GM21825 (cell line): ENCODE data around the gene MYEOV.

Experiments
- ATAC-seq: cut with Tn5 transposase; IDR thresholded peaks from one replicate; pipeline ENCODE4 v1.9.1; 2021; ENCODE audit warnings: mild to moderate bottlenecking, moderate library complexity; ENCODE audit not compliant: unreplicated experiment

MYEOV gene

DNA sequence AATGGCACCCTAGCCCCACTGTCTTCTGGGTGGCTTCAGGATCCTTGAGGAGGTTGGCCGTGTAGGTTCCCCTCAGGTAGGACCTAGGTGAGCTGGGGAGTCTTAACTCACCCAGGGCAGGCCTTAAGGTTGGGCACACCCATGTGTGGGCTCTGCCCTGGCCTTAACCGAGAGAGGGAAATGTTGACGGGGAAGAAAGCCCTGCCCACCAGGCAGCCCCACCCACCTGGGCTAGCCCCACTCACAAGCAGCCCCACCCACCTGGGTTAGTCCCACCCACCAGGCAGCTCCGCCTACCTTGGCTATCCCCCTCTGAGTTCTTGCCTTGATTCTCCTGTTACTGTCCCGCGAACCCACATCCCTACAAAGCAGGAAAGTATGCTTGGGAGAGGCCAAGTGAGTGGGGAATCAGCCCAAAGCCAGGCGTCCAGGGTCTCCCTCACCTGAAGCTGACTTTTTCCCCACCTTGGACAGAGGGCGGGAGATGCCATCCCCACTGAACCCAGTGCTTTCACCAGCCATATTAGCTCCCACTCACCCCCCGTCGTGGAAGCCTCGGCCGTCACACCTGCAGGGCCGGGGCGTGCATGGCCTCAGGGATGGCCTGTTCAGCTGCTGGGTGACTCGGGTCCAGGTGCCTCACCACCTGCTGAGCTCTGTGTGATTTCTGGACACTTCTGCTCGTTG, at the start of gene MYEOV:
Gene MYEOV, plus strand, starts transcription at position 337 of the 687 bp plus-strand sequence. CDS start 1,200 bp downstream, outside the sequence.
- ATAC-seq: no peak

- no peak for ATAC-seq
These were observed 49.7 kb upstream of the MYEOV start for GRCh38 chr11:69244266-69244665.

DNA sequence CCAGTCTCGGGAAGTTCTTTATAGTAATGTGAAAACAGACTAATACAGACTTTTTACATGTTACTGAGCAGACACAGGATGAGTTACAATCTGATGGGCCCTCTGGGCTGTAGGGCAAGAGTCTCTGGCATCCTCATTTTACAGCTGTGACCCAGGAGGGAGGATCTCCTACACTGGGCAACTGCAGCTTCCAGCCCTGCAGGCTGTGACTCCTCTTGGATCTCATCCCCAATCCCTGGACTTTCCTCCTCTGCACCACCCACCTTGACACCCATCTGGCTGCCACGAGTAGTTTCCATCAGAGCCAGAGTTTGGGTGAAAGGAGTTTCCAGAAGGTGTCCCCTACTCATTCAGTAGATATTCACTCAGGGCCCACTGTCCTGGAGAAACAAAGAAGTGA, 48.9 kb upstream of the MYEOV start:
- no peak for ATAC-seq

GRCh38 chr11:69245491-69246345, 48.2 kb upstream of the MYEOV start:
- ATAC-seq: no peak

DNA sequence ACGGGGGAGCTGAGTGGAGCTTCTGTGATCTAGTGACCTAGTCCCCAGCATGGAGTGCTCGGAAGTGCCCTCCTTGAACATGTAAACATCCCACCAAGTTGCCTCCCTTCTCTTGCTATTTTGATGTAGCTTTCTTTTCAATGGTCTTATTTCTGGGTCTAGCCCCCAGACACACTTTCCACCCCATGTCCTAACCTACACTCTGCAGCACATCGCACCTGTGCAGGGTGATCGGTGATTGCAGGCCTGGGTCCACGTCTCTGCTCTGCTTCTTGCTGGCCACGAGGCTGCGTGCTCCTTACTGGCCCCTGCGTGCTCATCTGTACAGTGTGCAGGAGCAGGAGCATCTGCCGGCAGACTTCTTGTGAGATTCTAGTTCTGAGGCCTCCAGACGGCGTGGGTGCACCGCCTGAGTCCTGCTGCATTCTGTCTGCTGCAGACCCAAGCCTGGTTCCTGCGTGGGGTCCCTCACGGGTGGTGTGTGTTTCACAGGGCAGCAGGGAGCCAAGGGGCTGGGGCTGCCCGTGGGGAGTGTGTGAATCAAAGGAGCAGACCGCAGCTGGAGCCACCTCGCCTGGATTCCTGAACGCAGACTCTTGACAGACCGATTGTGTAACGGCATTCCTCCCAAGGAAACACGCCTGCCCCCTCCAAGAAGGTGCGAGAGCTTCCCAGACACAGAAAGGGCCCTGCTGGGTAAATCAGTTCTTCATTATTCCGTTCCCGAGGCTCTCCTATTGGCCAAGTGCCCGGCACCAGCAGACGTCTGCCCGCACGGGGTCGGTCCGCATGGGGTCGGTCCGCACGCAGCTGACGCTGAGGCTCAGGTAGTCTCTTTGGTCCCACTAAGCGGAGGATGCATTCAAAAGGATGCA, 44.4 kb upstream of the MYEOV start:
- ATAC-seq: no peak

DNA sequence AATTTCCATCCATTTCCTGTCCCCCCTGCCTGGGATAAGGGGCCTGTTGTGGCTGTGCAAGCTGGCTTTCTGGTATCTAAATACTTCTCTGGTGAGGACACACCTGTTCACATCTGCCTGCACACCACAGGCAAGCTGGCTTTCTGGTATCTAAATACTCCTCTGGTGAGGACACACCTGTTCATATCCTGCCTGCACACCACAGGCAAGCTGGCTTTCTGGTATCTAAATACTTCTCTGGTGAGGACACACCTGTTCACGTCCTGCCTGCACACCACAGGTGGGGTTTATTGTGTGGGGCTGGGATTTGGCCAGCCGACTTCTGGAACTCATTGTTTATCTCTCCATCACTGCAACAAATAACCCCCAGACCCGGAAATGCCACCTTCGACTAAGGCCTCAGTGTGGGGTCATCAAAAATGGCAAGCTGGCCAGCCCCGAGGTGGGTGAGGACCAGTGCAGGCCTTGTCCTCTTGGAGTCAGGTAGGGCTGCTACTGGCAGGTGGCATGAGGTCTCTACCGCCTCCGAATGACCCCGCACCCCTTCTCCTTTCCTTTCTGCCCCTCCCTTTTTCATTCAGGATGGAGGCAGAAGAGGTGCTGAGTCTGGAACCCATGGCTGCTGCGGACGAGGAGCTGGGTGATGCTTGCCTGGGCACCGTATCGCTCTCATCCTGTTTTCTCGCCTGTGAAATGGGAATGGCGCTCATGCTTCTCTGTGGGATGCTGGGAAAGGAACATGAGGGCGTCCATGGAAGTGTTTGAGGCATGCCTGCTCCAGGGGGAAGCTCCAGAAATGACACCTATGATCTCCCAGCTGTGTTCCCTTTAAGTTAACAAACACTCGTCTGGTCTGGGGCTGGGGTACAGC, 43.5 kb upstream of the MYEOV start:
- no peak for ATAC-seq

DNA sequence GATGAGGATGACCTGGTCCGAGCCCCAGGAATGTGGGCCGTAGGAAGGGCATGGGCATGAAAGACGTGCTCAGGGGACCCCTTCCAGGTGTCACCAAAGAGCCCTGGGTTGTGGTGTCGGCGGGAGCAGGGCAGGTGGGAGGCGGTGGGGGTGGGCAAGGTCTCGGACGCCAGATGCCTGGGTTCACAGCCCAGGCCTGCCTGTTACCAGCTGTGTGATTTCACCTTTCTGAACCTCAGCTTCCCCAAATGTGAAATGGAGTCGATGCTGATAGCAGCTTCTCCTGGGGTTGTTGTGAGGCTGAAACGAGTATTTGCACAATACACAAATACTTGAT, 42.9 kb upstream of the MYEOV start:
- no peak for ATAC-seq

DNA sequence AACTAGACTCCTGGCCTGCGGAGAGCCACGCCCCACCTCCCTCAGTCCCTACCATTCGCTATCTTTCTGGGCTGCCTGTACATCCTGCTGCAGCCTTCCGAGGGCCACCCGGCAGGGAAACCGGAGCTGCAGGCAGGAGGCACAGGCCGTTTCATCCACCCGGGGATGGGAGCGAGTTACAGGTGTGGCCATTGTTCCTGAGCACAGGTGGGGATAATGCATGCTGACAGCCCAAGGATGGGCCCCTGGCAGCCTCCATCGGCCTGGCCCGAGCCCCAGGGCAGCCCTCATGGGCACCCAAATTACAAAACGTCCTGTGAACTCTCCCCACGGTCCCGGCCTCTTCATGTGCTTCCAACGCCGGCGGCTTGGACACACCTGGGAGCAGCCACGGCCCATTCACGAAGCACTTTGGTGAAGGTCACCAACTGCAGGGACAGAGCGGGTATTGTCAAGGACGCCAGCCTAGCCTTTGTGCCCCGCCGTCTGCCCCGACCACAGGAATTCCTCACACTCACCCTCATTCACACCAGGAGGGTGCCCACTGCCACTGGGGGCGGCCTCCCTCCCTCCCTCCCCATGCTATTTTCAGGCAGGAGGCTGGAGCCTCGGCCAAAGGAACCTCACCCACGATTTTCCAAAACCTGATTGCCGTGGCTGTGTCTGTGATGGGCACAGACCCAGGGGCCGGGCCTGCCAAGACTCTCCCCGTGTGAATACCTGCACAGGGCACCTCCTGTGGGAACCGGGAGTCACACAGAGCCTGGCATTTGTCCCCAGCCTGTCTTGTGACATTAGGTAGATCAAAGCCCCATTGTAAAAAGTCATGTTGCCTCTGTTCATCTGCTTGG, 42.1 kb upstream of the MYEOV start:
- no peak for ATAC-seq

DNA sequence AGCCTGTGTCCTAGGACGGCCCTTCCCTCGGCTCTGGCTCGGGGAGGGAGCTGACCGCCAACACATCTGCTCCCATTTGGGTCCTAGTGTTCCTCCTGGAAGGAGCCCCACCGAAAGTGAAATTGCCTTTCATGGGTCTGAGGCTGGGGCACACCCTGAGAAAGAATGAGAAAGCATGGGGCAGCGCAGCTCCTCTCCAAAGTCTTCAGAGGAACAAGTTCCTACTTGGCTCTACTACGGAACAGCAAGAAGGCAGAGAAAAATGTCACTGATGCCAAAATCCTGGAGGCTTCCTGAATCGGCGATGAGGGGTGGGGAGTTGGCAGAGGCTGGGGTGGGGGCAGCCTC, 41.5 kb upstream of the MYEOV start:
- no peak for ATAC-seq

GRCh38 chr11:69253028-69253427, 40.9 kb upstream of the MYEOV start:
- ATAC-seq: no peak

DNA sequence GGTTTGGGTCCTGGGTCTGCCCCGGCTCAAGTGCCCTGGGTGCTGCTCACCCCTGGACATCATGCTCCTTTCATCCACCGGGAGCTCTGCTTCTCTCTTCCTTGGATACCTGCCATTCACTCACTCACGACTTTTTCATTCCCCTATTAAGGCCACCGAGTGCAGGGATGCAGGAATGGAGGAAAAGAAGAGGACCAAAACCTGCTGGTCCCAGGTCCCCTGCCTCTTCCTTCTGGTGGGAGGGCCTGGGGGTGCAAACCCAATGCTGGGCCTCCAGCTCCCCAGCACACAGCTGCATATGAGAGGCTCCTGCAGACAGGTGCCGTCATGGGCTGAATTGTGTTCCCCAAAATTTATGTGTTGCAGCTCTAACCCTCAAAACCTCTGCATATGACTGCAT, 36.8 kb upstream of the MYEOV start:
- ATAC-seq: no peak

DNA sequence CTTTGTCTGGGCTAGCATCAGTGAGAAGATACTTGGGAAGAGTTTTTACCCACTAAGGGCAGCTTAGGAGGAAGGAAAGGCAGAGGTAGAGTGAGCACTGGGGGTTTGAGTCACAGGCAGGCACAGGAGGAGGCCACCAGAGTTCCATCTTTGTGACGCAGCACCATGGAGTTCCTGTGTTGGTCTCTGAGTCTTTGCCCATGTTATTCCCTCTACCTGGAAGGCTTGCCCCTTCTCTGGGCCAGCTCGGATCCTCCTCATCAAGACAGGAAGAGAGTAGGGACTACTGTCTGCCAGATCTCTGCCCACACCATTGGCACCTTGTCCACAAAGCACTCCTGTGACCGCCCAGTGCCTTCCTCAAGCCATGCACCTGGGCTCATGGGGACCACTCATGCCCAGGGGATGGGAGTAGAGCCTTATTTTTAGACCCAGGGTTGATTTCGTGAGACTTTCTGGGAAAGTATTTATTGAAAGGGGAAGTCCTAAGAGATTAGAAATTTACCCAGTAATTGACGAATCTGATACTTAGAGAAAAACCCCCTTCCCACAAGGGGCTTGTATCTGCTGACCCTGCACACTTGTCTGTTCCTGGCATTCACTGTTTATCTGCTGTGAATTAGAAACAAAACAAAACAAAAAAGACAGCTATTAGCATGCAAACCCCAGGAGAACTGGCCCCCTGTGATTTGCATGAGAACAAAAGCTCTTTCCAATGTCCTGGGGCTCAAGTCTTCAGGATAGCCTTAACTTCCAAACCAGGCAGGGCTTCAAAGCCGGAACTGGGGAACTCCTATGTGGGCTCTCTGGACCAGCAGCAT, 35.9 kb upstream of the MYEOV start:
- ATAC-seq: no peak

- ATAC-seq: no peak
These were observed 34.9 kb upstream of the MYEOV start for GRCh38 chr11:69259096-69259495.

GRCh38 chr11:69260622-69261021, 33.3 kb upstream of the MYEOV start:
- ATAC-seq: no peak

GRCh38 chr11:69261116-69261515, 32.8 kb upstream of the MYEOV start:
- ATAC-seq: no peak

DNA sequence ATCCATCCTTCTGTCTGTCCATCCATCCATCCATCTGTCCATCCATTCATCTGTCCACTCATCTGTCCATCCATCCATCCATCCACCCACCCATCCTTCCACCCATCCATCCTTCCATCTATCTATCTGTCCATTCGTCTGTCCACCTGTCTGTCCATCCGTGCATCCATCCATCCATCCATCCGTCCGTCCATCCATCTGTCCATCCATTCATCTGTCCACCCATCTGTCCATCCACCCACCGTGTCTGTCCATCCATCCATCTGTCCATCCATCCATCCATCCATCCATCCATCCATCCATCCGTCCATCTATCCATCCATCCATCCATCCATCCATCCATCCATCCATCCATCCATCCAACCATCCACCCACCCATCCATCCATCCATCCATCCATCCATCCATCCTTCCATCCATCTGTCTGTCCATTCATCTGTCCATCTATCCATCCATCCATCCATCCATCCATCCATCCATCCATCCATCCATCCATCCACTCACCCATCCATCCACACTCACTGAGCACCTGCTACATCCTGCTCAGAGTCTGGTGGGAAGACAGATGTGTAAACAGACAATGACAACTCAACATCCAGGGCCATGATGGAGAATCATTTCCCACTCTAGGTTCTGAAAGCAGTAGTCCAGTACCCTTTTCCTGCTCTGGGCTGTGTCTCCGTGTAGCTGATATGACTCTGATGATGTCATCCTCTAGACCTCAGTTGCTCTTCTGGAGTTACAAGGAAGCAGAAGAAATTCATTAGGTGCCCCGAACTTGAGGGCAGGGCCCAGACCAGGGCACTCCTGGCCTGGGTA, 30.8 kb upstream of the MYEOV start:
- ATAC-seq: no peak

DNA sequence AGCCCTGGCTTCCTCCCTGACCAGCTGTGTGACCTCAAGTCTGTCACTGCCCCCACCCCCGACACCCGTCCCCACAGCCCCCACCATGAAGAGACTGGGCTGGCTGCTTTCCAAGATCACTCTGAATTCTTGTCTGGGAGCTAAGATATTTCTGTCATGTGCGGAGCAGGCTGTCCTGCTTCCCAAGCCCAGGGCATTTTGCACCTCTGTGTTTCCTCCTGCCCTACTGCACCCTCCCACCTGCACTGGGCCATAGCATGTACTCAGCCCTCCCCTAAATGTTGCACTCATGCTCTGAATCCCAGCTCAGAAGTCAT, 30.3 kb upstream of the MYEOV start:
- no peak for ATAC-seq

DNA sequence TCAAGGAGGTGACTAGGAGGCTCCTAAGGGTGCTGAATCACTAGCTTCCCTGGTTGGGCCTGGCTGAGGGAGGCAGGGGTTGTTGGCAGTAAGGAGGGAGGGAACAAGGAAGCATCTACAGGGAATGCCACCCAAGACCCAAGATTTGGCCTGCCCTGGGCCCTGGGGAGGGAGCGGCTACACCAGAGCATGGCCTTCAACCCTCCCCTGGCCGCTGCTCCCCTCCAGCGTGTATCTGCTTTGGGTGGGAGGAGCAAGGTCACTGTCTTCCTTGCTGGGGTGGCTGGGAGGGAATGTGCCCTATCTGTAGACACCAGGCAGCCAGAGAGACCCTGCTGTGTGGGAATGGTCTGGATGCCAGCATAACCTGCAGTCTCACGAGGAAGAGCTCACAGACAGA, 29.5 kb upstream of the MYEOV start:
- ATAC-seq: no peak
